ENCODE data around the gene C22orf23. TPM values are rescaled to one million over a fixed set of nuclear protein-coding genes. Genes with fewer than 3 reads are reported as not detected.

The C22orf23 gene
- total RNA-seq, 1 donor from 2014 or later: not detected

GRCh38 chr22:37930952-37931440 lies 22.4 kb downstream of the C22orf23 start:
- Histone ChIP-seq H3K27ac (ENCODE audit: low read depth, low read length) (no peak overlapping the region), H3K79me2 (ENCODE audit: insufficient read depth, low read length) (peaks cover 13% of the 10 kb centered on the region), H4K20me1 (ENCODE audit: insufficient read depth, low read length) (peaks cover 59% of the 10 kb centered on the region), H3K27me3 (ENCODE audit: insufficient read depth, low read length) (no peaks in the 10 kb centered on the region), H3K4me3 (ENCODE audit: insufficient read depth, low read depth, low read length) (no peak overlapping the region), H3K9ac (ENCODE audit: low read length) (peak overlapping the region; percentile 38), H3K36me3 (ENCODE audit: insufficient read depth, low read length) (peaks cover 14% of the 10 kb centered on the region), H3K4me1 (ENCODE audit: insufficient read depth, low read length) (peaks cover 20% of the 10 kb centered on the region), H3K9me3 (ENCODE audit: insufficient read depth, low read depth, low read length) (no peaks in the 10 kb centered on the region), H2AFZ (ENCODE audit: low read depth, low read length) (no peak overlapping the region), H3K4me2 (ENCODE audit: low read length) (no peak overlapping the region)
- no peaks in the 10 kb centered on the region for H3K9me3 Mint-ChIP-seq (ENCODE audit: unreplicated experiment)
- no peak for FAIRE-seq
- peaks cover 16% of the 10 kb centered on the region for H3K36me3 Mint-ChIP-seq (ENCODE audit: low read depth, unreplicated experiment)
- peaks cover 21% of the 10 kb centered on the region for H3K4me1 Mint-ChIP-seq (ENCODE audit: low read depth, unreplicated experiment)
- DNase-seq (ENCODE audit: low read depth): no peak
- TF ChIP-seq EZH2 (IDR thresholded peaks at IDR 0.05; ENCODE audit: insufficient read depth, low read length) (no peak), CTCF (IDR thresholded peaks at IDR 0.05; ENCODE audit: insufficient read depth, low read depth, low read length) (no peak)
- H3K27ac Mint-ChIP-seq (ENCODE audit: unreplicated experiment): peak overlapping the region; percentile 53
- H3K27me3 Mint-ChIP-seq (ENCODE audit: low read depth, unreplicated experiment): no peaks in the 10 kb centered on the region
- H3K4me3 Mint-ChIP-seq (ENCODE audit: unreplicated experiment): no peak overlapping the region

- peak overlapping the region; percentile 53 for H3K27ac Mint-ChIP-seq (ENCODE audit: unreplicated experiment)
Observed at GRCh38 chr22:37930270-37930951, 23.0 kb downstream of the C22orf23 start.

More at GRCh38 chr22:37930270-37930951, 23.0 kb downstream of the C22orf23 start:
- Mint-ChIP-seq H3K4me1 (ENCODE audit: low read depth, unreplicated experiment) (peaks cover 22% of the 10 kb centered on the region), H3K27me3 (ENCODE audit: low read depth, unreplicated experiment) (no peaks in the 10 kb centered on the region), H3K36me3 (ENCODE audit: low read depth, unreplicated experiment) (peaks cover 16% of the 10 kb centered on the region), H3K4me3 (ENCODE audit: unreplicated experiment) (no peak overlapping the region), H3K9me3 (ENCODE audit: unreplicated experiment) (no peaks in the 10 kb centered on the region)
- Histone ChIP-seq H3K79me2 (ENCODE audit: insufficient read depth, low read length) (peaks cover 13% of the 10 kb centered on the region), H3K36me3 (ENCODE audit: insufficient read depth, low read length) (peaks cover 14% of the 10 kb centered on the region), H3K9me3 (ENCODE audit: insufficient read depth, low read depth, low read length) (no peaks in the 10 kb centered on the region), H3K9ac (ENCODE audit: low read length) (peak overlapping the region; percentile 38), H4K20me1 (ENCODE audit: insufficient read depth, low read length) (peaks cover 59% of the 10 kb centered on the region), H3K27me3 (ENCODE audit: insufficient read depth, low read length) (no peaks in the 10 kb centered on the region), H3K4me1 (ENCODE audit: insufficient read depth, low read length) (peaks cover 20% of the 10 kb centered on the region), H2AFZ (ENCODE audit: low read depth, low read length) (no peak overlapping the region), H3K4me2 (ENCODE audit: low read length) (no peak overlapping the region), H3K4me3 (ENCODE audit: insufficient read depth, low read depth, low read length) (no peak overlapping the region), H3K27ac (ENCODE audit: low read depth, low read length) (no peak overlapping the region)
- TF ChIP-seq EZH2 (IDR thresholded peaks at IDR 0.05; ENCODE audit: insufficient read depth, low read length): no peak
- TF ChIP-seq CTCF (IDR thresholded peaks at IDR 0.05; ENCODE audit: insufficient read depth, low read depth, low read length): peak; percentile 35
- no peak for FAIRE-seq
- no peak for DNase-seq (ENCODE audit: low read depth)

Measured in astrocyte (in vitro differentiated cells and primary cell).